GM12874 (cell line): Measurements from ENCODE around the gene SSR4.
A peak's percentile ranks its signal among the peaks of the same experiment; 100 is the strongest.

Experiments used
- TF ChIP-seq, protein P1 (sequence below): IDR thresholded peaks from 2 replicates; pipeline ENCODE4 v1.5.1; 2011; ENCODE audit warnings: low read depth, mild to moderate bottlenecking, control low read depth, low read length, moderate library complexity; ENCODE audit not compliant: insufficient read depth

The SSR4 gene

DNA sequence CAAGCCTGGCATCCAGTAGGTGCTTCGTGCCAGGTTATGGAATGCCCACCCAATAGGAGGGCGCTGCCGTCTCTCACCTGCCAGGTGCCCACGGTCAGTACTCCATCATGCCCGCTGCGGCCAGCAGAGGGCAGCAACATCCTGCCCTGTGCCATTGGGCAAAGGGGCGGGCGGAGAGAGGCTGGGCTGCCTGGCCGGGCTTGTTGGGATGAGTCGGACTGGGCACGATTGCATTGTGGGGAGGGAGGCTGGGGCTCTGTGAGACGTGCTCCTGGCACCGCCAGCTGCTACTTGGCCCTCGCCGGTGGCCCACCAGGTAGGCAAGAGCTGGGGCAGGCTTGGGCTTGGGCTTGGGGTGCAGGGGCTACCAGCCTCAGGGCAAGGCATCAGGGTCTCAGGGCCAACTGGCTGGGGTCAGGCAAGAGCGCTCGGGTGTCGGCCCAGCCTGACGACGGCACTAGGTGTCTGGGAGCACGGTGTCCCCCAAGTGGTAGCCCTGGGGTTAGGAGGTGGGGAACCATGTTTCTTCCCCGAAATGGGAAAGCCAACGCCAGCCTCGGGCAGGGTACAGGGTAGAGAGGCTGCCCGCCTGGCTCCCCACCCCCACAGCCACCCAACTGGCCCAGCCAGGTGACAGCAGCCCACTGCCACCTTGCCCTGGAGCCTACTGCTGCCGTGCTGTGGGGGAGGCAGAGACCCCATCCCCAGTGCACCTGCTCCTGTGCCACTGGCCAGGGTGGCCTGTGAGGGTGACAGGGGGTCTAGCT is 30.3 kb upstream of the SSR4 start, which contains the start of gene PLXNB3:
Gene PLXNB3 (plus strand): TSS at position 261 of the 767 bp plus-strand sequence. CDS start 1,287 bp downstream, outside the sequence.
- TF ChIP-seq, protein P1, sequence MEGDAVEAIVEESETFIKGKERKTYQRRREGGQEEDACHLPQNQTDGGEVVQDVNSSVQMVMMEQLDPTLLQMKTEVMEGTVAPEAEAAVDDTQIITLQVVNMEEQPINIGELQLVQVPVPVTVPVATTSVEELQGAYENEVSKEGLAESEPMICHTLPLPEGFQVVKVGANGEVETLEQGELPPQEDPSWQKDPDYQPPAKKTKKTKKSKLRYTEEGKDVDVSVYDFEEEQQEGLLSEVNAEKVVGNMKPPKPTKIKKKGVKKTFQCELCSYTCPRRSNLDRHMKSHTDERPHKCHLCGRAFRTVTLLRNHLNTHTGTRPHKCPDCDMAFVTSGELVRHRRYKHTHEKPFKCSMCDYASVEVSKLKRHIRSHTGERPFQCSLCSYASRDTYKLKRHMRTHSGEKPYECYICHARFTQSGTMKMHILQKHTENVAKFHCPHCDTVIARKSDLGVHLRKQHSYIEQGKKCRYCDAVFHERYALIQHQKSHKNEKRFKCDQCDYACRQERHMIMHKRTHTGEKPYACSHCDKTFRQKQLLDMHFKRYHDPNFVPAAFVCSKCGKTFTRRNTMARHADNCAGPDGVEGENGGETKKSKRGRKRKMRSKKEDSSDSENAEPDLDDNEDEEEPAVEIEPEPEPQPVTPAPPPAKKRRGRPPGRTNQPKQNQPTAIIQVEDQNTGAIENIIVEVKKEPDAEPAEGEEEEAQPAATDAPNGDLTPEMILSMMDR, result peak; percentile 76

DNA sequence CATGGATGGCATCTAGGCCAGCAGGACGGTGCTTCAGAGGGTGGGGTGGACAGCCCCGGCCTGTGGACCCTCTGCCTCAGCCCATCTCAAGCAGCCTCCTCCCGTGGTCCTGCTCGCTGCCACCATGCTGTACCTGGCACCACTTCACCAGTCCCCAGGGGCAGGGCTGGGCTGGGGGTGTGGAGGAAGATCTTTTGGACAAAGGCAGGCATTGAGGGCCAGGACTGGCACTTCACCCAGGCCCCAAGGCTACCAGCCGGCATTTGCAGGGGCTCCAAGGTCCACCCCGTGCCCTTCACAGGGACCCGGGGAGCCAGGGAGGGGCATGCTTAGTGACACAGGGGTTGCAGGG is 29.7 kb upstream of the SSR4 start:
- TF ChIP-seq, protein P1, result no peak

DNA sequence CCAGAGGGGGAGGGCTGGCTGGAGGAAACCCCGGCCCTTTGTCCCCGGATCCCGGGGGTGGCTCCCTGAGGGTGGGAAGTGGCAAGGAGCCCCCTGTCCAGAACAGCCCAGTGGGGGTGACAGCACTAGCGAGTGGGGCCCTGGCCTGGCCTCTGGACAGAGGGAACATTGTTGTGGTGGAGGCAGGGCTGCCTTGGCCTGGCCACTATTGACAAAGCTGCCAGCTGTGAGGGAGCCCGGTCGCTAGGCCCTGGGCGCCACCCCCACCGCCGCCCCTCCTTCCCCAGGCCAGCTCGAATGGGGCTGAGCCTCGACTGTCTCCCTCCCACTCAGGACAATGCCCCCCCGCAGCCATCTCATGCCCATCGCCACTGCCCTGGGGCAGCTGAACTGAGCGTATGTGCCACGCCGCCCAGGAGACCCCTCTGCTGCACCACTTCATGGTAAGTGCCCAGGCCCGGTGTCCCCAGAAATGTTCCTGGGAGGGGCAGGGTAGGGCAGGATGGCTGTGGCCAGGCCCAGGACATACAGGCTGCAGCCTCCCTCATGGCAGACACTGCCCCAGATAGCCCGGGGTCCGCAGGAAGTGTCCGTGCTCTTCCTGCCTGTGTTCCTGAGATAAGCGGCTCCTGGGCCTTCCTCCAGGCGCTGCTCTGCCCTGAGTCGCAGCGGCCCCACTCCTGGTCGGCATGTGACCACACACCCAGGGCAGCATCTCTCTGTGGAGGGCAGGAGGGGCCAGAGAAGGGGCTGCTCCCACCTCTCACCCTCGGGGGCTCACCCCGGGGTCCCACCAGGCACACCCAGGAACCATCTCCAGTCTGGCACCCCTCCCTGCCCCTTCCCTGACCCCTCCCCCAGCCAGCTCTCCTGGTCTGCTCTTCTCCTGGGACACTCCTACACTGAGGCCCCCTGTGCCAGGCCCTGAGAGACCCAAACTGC is 29.1 kb upstream of the SSR4 start:
- TF ChIP-seq, protein P1, result no peak

DNA sequence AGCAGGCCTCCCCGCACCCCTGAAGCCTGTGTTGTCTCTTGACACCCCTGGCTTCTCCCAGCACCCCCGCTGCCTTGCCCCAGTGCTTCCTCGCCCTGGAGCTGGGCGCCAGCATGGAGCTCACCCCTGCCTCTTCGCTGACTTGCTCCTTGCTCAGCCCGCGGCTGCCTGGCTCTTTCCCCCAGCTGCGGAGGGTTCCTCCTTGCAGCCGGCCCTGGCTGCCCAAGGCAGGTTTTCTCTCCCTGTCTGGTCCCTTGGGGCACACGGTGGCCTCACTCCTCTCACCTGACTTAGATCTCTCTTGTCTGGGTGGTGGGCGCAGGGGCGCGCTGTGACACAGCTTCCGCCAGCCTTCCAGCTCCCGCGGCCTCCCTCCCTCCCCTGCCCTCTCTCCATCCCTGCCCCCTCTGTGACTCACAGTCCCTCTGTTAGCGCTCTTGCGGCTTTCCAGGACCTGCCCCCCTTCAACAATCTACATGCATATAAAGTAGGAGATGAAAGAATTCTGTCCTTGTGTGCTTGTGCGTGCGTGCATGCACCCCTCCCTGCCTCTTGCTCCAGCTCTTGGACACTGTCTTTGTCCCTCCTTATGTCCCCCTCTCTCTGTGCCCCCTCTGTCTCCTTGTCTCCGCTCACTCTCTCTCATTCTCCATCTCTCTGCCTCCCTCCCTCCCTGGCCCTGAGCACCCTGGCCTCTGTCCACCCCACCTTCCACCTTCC is 28.2 kb upstream of the SSR4 start:
- TF ChIP-seq, protein P1, result no peak

DNA sequence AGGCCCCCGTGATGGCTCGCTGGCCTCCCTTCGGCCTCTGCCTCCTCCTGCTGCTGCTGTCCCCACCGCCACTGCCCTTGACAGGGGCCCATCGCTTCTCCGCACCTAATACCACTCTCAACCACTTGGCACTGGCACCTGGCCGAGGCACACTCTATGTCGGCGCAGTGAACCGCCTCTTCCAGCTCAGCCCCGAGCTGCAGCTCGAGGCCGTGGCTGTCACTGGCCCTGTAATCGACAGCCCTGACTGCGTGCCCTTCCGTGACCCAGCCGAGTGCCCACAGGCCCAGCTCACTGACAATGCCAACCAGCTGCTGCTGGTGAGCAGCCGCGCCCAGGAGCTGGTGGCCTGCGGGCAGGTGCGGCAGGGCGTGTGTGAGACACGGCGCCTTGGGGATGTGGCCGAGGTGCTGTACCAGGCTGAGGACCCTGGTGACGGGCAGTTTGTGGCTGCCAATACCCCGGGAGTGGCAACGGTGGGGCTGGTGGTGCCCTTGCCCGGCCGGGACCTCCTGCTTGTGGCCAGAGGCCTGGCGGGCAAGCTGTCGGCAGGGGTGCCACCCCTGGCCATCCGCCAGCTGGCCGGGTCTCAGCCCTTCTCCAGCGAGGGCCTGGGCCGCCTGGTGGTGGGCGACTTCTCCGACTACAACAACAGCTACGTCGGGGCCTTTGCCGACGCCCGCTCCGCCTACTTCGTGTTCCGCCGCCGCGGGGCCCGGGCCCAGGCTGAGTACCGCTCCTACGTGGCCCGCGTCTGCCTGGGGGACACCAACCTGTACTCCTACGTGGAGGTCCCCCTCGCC is 27.4 kb upstream of the SSR4 start:
- TF ChIP-seq, protein P1, result no peak

- TF ChIP-seq, protein P1, result no peak
These were observed 26.8 kb upstream of the SSR4 start for GRCh38 chrX:153767674-153768055.
